Measurements from ENCODE around the gene SYNE2. TPM values are rescaled to one million over a fixed set of nuclear protein-coding genes. Genes with fewer than 3 reads are reported as not detected.

The SYNE2 gene
- total RNA-seq, 1 donor from 2014 or later = 186 TPM

- Histone ChIP-seq H3K4me3 (no peak overlapping the region), H3K9me3 (replicated peaks) (no peaks in the 10 kb centered on the region), H3K27ac (replicated peaks) (no peak overlapping the region), H3K36me3 (no peaks in the 10 kb centered on the region), H3K27me3 (ENCODE audit: low read depth) (no peaks in the 10 kb centered on the region), H3K4me1 (peaks cover 15% of the 10 kb centered on the region)
- peak; percentile 30 for DNase-seq
- intact Hi-C loops (cut with micrococcal nuclease) = no loop called here
- no peak for TF ChIP-seq CTCF (IDR thresholded peaks at IDR 0.05; ENCODE audit: borderline replicate concordance)
These were observed 391.5 kb downstream of the SYNE2 start for GRCh38 chr14:64244279-64244678.

GRCh38 chr14:64245491-64245890, 392.7 kb downstream of the SYNE2 start:
- Histone ChIP-seq H3K36me3 (no peaks in the 10 kb centered on the region), H3K4me1 (peaks cover 15% of the 10 kb centered on the region), H3K27me3 (ENCODE audit: low read depth) (no peaks in the 10 kb centered on the region), H3K4me3 (no peak overlapping the region), H3K27ac (replicated peaks) (no peak overlapping the region), H3K9me3 (replicated peaks) (no peaks in the 10 kb centered on the region)
- no peak for DNase-seq
- TF ChIP-seq CTCF (IDR thresholded peaks at IDR 0.05; ENCODE audit: borderline replicate concordance) = no peak
- intact Hi-C loops (cut with micrococcal nuclease) = no loop called here

- H3K36me3 ChIP-seq = no peaks in the 10 kb centered on the region
- intact Hi-C loops (cut with micrococcal nuclease) = no loop called here
- no peak overlapping the region for H3K4me3 ChIP-seq
- H3K27ac ChIP-seq (replicated peaks) = no peak overlapping the region
- peaks cover 15% of the 10 kb centered on the region for H3K4me1 ChIP-seq
- TF ChIP-seq CTCF (IDR thresholded peaks at IDR 0.05; ENCODE audit: borderline replicate concordance) = no peak
- no peaks in the 10 kb centered on the region for H3K27me3 ChIP-seq (ENCODE audit: low read depth)
- DNase-seq = no peak
- H3K9me3 ChIP-seq (replicated peaks) = no peaks in the 10 kb centered on the region
These were observed 393.9 kb downstream of the SYNE2 start for GRCh38 chr14:64246688-64247087.

- DNase-seq = no peak
- intact Hi-C loops (cut with micrococcal nuclease) = no loop called here
These were observed 394.4 kb downstream of the SYNE2 start for GRCh38 chr14:64247195-64247594.

GRCh38 chr14:64248689-64249088, 395.9 kb downstream of the SYNE2 start:
- intact Hi-C loops (cut with micrococcal nuclease) = no loop called here

More at GRCh38 chr14:64247195-64247594, 394.4 kb downstream of the SYNE2 start:
- H3K27ac ChIP-seq (replicated peaks) = no peak overlapping the region
- H3K9me3 ChIP-seq (replicated peaks) = no peaks in the 10 kb centered on the region
- peaks cover 15% of the 10 kb centered on the region for H3K4me1 ChIP-seq
- no peaks in the 10 kb centered on the region for H3K36me3 ChIP-seq
- H3K27me3 ChIP-seq (ENCODE audit: low read depth) = no peaks in the 10 kb centered on the region
- no peak for TF ChIP-seq CTCF (IDR thresholded peaks at IDR 0.05; ENCODE audit: borderline replicate concordance)
- H3K4me3 ChIP-seq = no peak overlapping the region

More at GRCh38 chr14:64248689-64249088, 395.9 kb downstream of the SYNE2 start:
- H3K4me3 ChIP-seq = no peak overlapping the region
- no peak for DNase-seq
- peaks cover 15% of the 10 kb centered on the region for H3K4me1 ChIP-seq
- H3K27me3 ChIP-seq (ENCODE audit: low read depth) = no peaks in the 10 kb centered on the region
- no peaks in the 10 kb centered on the region for H3K9me3 ChIP-seq (replicated peaks)
- H3K36me3 ChIP-seq = no peaks in the 10 kb centered on the region
- TF ChIP-seq CTCF (IDR thresholded peaks at IDR 0.05; ENCODE audit: borderline replicate concordance) = no peak
- H3K27ac ChIP-seq (replicated peaks) = no peak overlapping the region
